ENCODE data around the gene HES1.

The HES1 gene

GRCh38 chr3:194110483-194110882, 25.5 kb upstream of the HES1 start:
- TF ChIP-seq, protein P1, sequence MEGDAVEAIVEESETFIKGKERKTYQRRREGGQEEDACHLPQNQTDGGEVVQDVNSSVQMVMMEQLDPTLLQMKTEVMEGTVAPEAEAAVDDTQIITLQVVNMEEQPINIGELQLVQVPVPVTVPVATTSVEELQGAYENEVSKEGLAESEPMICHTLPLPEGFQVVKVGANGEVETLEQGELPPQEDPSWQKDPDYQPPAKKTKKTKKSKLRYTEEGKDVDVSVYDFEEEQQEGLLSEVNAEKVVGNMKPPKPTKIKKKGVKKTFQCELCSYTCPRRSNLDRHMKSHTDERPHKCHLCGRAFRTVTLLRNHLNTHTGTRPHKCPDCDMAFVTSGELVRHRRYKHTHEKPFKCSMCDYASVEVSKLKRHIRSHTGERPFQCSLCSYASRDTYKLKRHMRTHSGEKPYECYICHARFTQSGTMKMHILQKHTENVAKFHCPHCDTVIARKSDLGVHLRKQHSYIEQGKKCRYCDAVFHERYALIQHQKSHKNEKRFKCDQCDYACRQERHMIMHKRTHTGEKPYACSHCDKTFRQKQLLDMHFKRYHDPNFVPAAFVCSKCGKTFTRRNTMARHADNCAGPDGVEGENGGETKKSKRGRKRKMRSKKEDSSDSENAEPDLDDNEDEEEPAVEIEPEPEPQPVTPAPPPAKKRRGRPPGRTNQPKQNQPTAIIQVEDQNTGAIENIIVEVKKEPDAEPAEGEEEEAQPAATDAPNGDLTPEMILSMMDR (IDR thresholded peaks at IDR 0.05; ENCODE audit: low read depth, low read length), result no peak
- DNase-seq (ENCODE audit: low read depth, low spot score), result no peak
- in situ Hi-C loops (cut with HindIII; ENCODE audit: low sequenced_read_pairs), result no loop called here
- no peak overlapping the region for H3K4me3 ChIP-seq (ENCODE audit: low read depth, low read length)

- TF ChIP-seq, protein P1 (IDR thresholded peaks at IDR 0.05; ENCODE audit: low read depth, low read length), result no peak
- H3K4me3 ChIP-seq (ENCODE audit: low read depth, low read length), result no peak overlapping the region
- in situ Hi-C loops (cut with HindIII; ENCODE audit: low sequenced_read_pairs), result no loop called here
- no peak for DNase-seq (ENCODE audit: low read depth, low spot score)
Observed at GRCh38 chr3:194111336-194111735, 24.6 kb upstream of the HES1 start.

- TF ChIP-seq, protein P1 (IDR thresholded peaks at IDR 0.05; ENCODE audit: low read depth, low read length), result no peak
- no peak overlapping the region for H3K4me3 ChIP-seq (ENCODE audit: low read depth, low read length)
- no peak for DNase-seq (ENCODE audit: low read depth, low spot score)
- in situ Hi-C loops (cut with HindIII; ENCODE audit: low sequenced_read_pairs), result no loop called here
Observed at GRCh38 chr3:194112120-194113106, 23.5 kb upstream of the HES1 start.

- no peak for DNase-seq (ENCODE audit: low read depth, low spot score)
- TF ChIP-seq, protein P1 (IDR thresholded peaks at IDR 0.05; ENCODE audit: low read depth, low read length), result no peak
- in situ Hi-C loops (cut with HindIII; ENCODE audit: low sequenced_read_pairs), result no loop called here
- no peak overlapping the region for H3K4me3 ChIP-seq (ENCODE audit: low read depth, low read length)
Observed at GRCh38 chr3:194114123-194114522, 21.8 kb upstream of the HES1 start.

DNA sequence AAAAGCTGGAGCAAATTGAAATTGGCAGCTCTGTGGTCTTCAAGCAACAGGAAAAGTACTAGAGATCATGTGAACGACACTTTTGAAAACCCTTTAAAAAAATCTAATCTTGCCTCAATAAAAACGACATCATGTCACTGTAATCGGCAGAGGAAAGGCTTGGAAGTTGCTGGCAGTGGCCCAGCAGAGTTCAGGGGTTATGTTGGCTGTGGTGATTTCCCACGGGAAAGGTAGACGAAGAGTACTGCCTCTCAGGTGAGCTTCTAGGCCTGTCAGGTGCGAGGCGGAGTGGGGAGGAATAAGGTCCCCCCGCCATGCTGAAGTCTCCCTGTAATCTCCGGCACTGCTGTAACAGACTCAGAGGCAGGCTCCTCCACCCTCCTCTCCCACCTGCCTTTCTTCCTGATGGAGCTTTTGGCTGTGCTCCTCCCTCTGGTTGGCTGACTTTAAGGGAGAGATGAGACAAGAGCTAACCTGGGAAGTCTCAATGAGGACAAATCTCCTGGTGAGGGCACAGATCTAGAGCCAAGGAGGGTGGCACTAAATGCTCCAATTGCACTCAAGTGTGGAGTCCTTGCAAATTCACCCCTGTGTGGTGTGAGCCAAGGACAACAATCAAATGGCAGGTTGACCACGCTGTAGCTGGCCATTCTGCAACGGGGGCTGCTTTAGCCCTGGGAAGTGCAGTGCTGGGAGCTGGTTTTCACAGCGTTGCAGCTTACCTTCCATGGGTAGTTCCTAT, 18.7 kb upstream of the HES1 start:
- no peak for DNase-seq (ENCODE audit: low read depth, low spot score)
- in situ Hi-C loops (cut with HindIII; ENCODE audit: low sequenced_read_pairs), result no loop called here
- TF ChIP-seq, protein P1 (IDR thresholded peaks at IDR 0.05; ENCODE audit: low read depth, low read length), result no peak
- H3K4me3 ChIP-seq (ENCODE audit: low read depth, low read length), result no peak overlapping the region

GRCh38 chr3:194118920-194119319, 17.0 kb upstream of the HES1 start:
- in situ Hi-C loops (cut with HindIII; ENCODE audit: low sequenced_read_pairs), result no loop called here
- no peak overlapping the region for H3K4me3 ChIP-seq (ENCODE audit: low read depth, low read length)
- no peak for DNase-seq (ENCODE audit: low read depth, low spot score)
- TF ChIP-seq, protein P1 (IDR thresholded peaks at IDR 0.05; ENCODE audit: low read depth, low read length), result no peak
